ENCODE results near the gene ENPP4. TPM values are rescaled to one million over a fixed set of nuclear protein-coding genes. Genes with fewer than 3 reads are reported as not detected.

Gene ENPP4
- total and polyA plus RNA-seq, 12 donors: 2.2 to 31.0 (median 14.6) TPM

- H3K27me3 ChIP-seq: no peaks in the 10 kb centered on the region
- no peaks in the 10 kb centered on the region for H3K36me3 ChIP-seq (replicated peaks in 1 of 2)
- H3K27ac ChIP-seq: peak overlapping the region in 1 of 5 donors; percentile 31
- intact Hi-C loops (cut with DNase I): no loop called here
- TF ChIP-seq POLR2A (IDR thresholded peaks at IDR 0.05) (no peak), CTCF (IDR thresholded peaks at IDR 0.05) (peak in 3 of 6 experiments; percentile 13 to 29 (median 16))
- no peak overlapping the region for H3K4me3 ChIP-seq
- 42 to 59% (median 55%) methylated on average over 4 of the region's 4 CpGs for WGBS, 4 donors
- H3K9me3 ChIP-seq (replicated peaks in 1 of 3): no peaks in the 10 kb centered on the region
- DNase-seq: peak in 6 of 7 donors; percentile 23 to 68 (median 58)
- peaks cover 0 to 18% of the 10 kb centered on the region in 2 donors for H3K4me1 ChIP-seq (replicated peaks in 1 of 2)
Measured at GRCh38 chr6:46184114-46184513, 54.3 kb downstream of the ENPP4 start.

GRCh38 chr6:46186583-46186982, 56.8 kb downstream of the ENPP4 start:
- H3K4me1 ChIP-seq (replicated peaks in 1 of 2): peaks cover 0 to 18% of the 10 kb centered on the region in 2 donors

GRCh38 chr6:46189726-46190125, 59.9 kb downstream of the ENPP4 start:
- Histone ChIP-seq H3K4me3 (no peak overlapping the region), H3K36me3 (replicated peaks in 1 of 2) (no peaks in the 10 kb centered on the region), H3K27me3 (no peaks in the 10 kb centered on the region), H3K9me3 (replicated peaks in 1 of 3) (no peaks in the 10 kb centered on the region), H3K4me1 (replicated peaks in 1 of 2) (peaks cover 0 to 9% of the 10 kb centered on the region in 2 donors), H3K27ac (no peak overlapping the region)
- WGBS, 4 donors: 92 to 95% (median 94%) methylated on average over 4 of the region's 4 CpGs
- intact Hi-C loops (cut with DNase I): no loop called here
- TF ChIP-seq POLR2A (IDR thresholded peaks at IDR 0.05) (no peak), CTCF (IDR thresholded peaks at IDR 0.05) (no peak)
- DNase-seq: no peak

More at GRCh38 chr6:46186583-46186982, 56.8 kb downstream of the ENPP4 start:
- H3K27ac ChIP-seq: no peak overlapping the region
- H3K4me3 ChIP-seq: no peak overlapping the region
- no peak for DNase-seq
- no peaks in the 10 kb centered on the region for H3K9me3 ChIP-seq (replicated peaks in 1 of 3)
- H3K27me3 ChIP-seq: no peaks in the 10 kb centered on the region
- 37 to 76% (median 53%) methylated on average over 1 of the region's 1 CpG for WGBS, 4 donors
- intact Hi-C loops (cut with DNase I): no loop called here
- TF ChIP-seq CTCF (IDR thresholded peaks at IDR 0.05) (no peak), POLR2A (IDR thresholded peaks at IDR 0.05) (no peak)
- H3K36me3 ChIP-seq (replicated peaks in 1 of 2): no peaks in the 10 kb centered on the region

GRCh38 chr6:46190889-46191288, 61.1 kb downstream of the ENPP4 start:
- no peak for DNase-seq
- H3K27ac ChIP-seq: no peak overlapping the region
- H3K27me3 ChIP-seq: no peaks in the 10 kb centered on the region
- TF ChIP-seq POLR2A (IDR thresholded peaks at IDR 0.05) (no peak), CTCF (IDR thresholded peaks at IDR 0.05) (no peak)
- intact Hi-C loops (cut with DNase I): no loop called here
- H3K4me1 ChIP-seq (replicated peaks in 1 of 2): peaks cover 0 to 9% of the 10 kb centered on the region in 2 donors
- H3K36me3 ChIP-seq (replicated peaks in 1 of 2): no peaks in the 10 kb centered on the region
- no peaks in the 10 kb centered on the region for H3K9me3 ChIP-seq (replicated peaks in 1 of 3)
- 82 to 92% (median 88%) methylated on average over 4 of the region's 4 CpGs for WGBS, 4 donors
- H3K4me3 ChIP-seq: no peak overlapping the region

Measured in adrenal gland (tissue), 12 donors.